PFSK-1 (cell line): ENCODE data around the gene RSPO4.

Experiments
- FOXP2 ChIP-seq: optimal IDR thresholded peaks from 2 replicates; pipeline ENCODE3; 2011; ENCODE audit warnings: borderline replicate concordance, control low read depth, inconsistent platforms; ENCODE audit not compliant: insufficient read depth; ENCODE audit errors: extremely low read length, extremely low read depth
- POLR2AphosphoS5 ChIP-seq: IDR thresholded peaks from 2 replicates; pipeline ENCODE4 v1.6.1; 2012; ENCODE audit warnings: low read depth, mild to moderate bottlenecking, control low read depth, low read length, moderate library complexity
- SIN3A ChIP-seq: IDR thresholded peaks from 2 replicates; pipeline ENCODE4 v1.6.1; 2012; ENCODE audit warnings: mild to moderate bottlenecking, low read length, moderate library complexity, borderline replicate concordance; ENCODE audit not compliant: insufficient read depth
- TAF1 ChIP-seq: IDR thresholded peaks from 2 replicates; pipeline ENCODE4 v1.6.1; 2012; ENCODE audit warnings: low read length, control low read depth, borderline replicate concordance; ENCODE audit not compliant: insufficient read depth
- TF ChIP-seq, protein P1 (sequence below), 2 experiments: IDR thresholded peaks; 2 replicates each; pipeline versions ENCODE4 v1.6.1 to v1.8.0; 2011 to 2012; ENCODE audit warnings: low read depth in 2 of 2, low read length in 2 of 2, control low read depth in 1 of 2, inconsistent platforms in 1 of 2, mild to moderate bottlenecking in 1 of 2, moderate library complexity in 1 of 2; ENCODE audit not compliant: insufficient read depth in 1 of 2

Gene RSPO4

DNA sequence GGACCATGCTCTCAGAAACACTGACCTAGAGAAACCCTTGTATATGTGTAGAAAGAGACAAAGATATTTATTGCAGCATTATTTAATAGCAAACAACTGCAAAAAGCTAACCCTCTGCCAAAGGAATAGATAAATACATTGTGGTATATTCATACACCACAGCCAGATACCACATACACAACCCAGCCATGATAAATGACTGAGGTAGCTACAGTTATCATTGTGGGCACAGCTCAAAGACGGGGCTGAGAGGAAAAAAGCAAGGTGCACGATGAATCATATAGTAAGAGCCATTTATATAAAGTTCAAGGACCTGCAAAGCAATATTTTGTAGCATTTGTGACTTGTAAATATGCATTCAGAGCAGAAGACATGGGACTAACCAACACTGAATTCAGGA is 30.8 kb downstream of the RSPO4 start:
- TF ChIP-seq TAF1 (no peak), SIN3A (no peak), FOXP2 (no peak), POLR2AphosphoS5 (no peak)
- TF ChIP-seq, protein P1, sequence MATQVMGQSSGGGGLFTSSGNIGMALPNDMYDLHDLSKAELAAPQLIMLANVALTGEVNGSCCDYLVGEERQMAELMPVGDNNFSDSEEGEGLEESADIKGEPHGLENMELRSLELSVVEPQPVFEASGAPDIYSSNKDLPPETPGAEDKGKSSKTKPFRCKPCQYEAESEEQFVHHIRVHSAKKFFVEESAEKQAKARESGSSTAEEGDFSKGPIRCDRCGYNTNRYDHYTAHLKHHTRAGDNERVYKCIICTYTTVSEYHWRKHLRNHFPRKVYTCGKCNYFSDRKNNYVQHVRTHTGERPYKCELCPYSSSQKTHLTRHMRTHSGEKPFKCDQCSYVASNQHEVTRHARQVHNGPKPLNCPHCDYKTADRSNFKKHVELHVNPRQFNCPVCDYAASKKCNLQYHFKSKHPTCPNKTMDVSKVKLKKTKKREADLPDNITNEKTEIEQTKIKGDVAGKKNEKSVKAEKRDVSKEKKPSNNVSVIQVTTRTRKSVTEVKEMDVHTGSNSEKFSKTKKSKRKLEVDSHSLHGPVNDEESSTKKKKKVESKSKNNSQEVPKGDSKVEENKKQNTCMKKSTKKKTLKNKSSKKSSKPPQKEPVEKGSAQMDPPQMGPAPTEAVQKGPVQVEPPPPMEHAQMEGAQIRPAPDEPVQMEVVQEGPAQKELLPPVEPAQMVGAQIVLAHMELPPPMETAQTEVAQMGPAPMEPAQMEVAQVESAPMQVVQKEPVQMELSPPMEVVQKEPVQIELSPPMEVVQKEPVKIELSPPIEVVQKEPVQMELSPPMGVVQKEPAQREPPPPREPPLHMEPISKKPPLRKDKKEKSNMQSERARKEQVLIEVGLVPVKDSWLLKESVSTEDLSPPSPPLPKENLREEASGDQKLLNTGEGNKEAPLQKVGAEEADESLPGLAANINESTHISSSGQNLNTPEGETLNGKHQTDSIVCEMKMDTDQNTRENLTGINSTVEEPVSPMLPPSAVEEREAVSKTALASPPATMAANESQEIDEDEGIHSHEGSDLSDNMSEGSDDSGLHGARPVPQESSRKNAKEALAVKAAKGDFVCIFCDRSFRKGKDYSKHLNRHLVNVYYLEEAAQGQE (IDR thresholded peaks at IDR 0.05; ENCODE audit: insufficient read depth in 1 of 2, low read depth in 2 of 2, low read length in 2 of 2), result no peak

DNA sequence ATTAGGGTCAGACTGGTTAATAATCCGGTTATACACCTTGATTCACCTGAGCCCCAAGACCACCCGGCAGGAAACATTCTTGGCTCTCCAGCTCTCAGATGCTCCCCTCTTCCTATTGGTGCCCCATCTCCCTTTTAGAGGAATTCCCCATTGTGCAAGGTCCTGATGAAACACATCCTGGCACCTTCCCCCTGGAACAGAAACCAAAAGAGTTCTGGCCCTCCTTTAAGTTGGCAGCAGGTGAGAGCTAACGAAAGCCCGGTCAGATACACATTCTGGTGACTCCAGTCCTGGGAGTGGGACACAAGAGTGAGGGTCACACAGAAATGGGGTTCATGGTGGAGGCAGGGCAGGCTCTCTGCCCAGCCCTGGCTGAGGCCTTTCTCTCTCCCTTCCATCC is 32.2 kb downstream of the RSPO4 start:
- TF ChIP-seq, protein P1 (IDR thresholded peaks at IDR 0.05; ENCODE audit: insufficient read depth in 1 of 2, low read depth in 2 of 2, low read length in 2 of 2), result no peak
- TF ChIP-seq TAF1, result no peak

DNA sequence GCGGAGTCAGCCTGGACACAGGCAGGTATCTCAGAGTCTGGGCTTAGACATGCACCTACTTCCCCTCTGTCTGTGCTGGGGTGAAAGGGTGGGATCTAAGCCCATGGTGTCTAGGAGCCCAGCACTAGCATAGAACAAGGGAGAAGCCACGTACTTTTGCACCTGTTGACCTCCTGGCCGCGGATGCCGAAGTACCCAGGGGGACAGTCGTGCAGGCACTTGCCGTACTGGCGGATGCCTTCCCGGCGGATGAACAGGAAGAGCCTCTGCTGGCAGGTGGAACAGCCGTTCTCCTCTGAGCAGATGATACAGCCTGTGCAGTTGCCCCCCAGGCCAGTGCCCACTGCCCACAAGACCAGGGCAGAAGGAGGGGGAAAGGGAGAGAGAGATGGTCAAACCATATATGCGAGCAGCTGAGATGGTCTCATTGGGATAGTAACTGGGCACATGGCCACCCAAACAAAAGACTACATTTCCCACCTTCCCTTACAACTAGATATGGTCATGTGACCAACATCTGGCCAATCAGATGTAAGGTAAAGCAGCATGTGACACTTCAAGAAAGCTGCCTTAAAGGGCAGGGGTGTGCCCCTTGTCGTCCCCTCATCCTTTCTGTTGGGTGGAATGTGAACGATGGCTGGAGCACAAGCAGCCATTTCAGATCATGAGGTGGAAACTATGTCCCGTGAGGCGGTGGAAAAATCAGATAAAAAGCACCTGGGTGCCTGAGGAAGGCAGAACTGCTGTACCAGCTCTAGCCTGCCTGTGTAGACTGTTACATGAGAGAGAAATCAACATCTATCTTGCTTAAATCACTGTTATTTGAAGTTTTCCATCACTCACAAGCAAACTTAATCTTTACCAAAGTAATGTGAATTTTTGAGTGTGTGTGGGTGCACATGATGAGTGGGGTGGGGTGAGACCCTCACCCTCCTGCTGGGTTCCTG is 34.0 kb downstream of the RSPO4 start:
- TF ChIP-seq TAF1 (no peak), SIN3A (no peak), POLR2AphosphoS5 (no peak), FOXP2 (no peak)
- TF ChIP-seq, protein P1 (IDR thresholded peaks at IDR 0.05; ENCODE audit: insufficient read depth in 1 of 2, low read depth in 2 of 2, low read length in 2 of 2), result no peak

DNA sequence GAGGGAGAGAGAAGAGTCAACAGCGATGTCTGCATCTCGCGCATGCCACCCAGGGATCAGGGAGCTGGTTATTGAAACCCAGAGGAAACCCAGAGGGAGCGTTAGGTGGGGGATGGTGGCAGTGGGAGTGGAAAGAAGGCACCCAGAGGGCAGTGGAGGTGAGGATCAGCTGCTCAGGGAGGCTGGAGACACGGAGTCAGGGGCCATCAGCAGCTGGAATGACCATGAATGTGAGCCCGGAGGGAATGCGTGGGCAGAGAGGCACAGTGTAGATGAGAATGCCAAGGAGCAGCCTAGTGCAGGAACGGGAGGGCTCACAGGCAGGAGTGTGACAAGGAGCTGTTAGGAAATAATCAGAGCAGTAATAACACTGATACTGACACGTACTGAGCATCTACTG is 36.2 kb downstream of the RSPO4 start:
- TF ChIP-seq FOXP2 (no peak), POLR2AphosphoS5 (no peak), SIN3A (no peak), TAF1 (no peak)
- TF ChIP-seq, protein P1 (IDR thresholded peaks at IDR 0.05; ENCODE audit: insufficient read depth in 1 of 2, low read depth in 2 of 2, low read length in 2 of 2), result no peak

DNA sequence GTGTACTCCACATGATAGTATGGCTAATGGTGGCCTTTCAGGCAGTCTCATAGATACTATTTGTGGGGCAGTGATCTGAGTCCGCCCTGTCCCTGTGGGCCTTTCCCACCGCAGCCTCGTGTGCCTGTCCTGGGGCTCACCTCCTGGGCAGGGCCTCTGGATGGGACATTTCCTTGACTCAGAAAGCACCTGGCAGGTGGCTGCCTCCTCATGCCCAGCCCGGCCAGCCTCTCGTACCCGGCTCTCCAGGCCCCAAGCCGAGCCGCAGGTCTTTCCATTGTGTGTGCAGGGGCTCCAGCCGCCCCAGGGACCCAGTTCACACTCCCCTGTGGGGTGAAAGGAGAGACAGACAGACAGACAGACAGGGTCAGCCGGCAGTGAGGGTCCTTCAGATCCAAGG is 38.3 kb downstream of the RSPO4 start:
- TF ChIP-seq POLR2AphosphoS5, result no peak
- no peak for TF ChIP-seq FOXP2
- TF ChIP-seq, protein P1 (IDR thresholded peaks at IDR 0.05; ENCODE audit: insufficient read depth in 1 of 2, low read depth in 2 of 2, low read length in 2 of 2), result no peak
- no peak for TF ChIP-seq TAF1
- TF ChIP-seq SIN3A, result no peak
